Nephron progenitor cell (in vitro differentiated cells): ENCODE measurements around the gene PCMT1.
"Not testable (repeated sequence)": the region's sequence is repeated elsewhere in the genome, so short reads cannot be mapped to it uniquely, and the experiment has no call there.

Experiments used
- DNase-seq: peaks from one replicate; pipeline ENCODE4 v3.0.0; 2021
- H3K27ac Mint-ChIP-seq: 2 replicates; pipeline ENCODE4 v1.8.0; 2021; ENCODE audit warnings: mild to moderate bottlenecking, moderate library complexity, mixed read lengths
- H3K27me3 Mint-ChIP-seq: 2 replicates; pipeline ENCODE4 v1.8.0; 2021; ENCODE audit warnings: mild to moderate bottlenecking, low read depth, mixed read lengths; ENCODE audit not compliant: poor library complexity
- H3K36me3 Mint-ChIP-seq: 2 replicates; pipeline ENCODE4 v1.8.0; 2021; ENCODE audit warnings: low read depth, mixed read lengths
- H3K4me1 Mint-ChIP-seq: 2 replicates; pipeline ENCODE4 v1.8.0; 2021; ENCODE audit warnings: mixed read lengths
- H3K4me3 Mint-ChIP-seq: 2 replicates; pipeline ENCODE4 v1.8.0; 2021; ENCODE audit warnings: mild to moderate bottlenecking, moderate library complexity, mixed read lengths
- H3K9me3 Mint-ChIP-seq: 2 replicates; pipeline ENCODE4 v1.8.0; 2021; ENCODE audit warnings: mild to moderate bottlenecking, moderate library complexity, mixed read lengths
- CTCF ChIP-seq: fragments of 200-600 bp; sonication (generic); IDR thresholded peaks from 2 replicates; pipeline ENCODE4 v1.5.0; 2021; ENCODE audit warnings: antibody characterized with exemption

PCMT1 gene

GRCh38 chr6:149843051-149843633 is 93.6 kb downstream of the PCMT1 start:
- Mint-ChIP-seq H3K4me3 (no peak overlapping the region), H3K36me3 (no peaks in the 10 kb centered on the region), H3K4me1 (no peaks in the 10 kb centered on the region), H3K9me3 (no peaks in the 10 kb centered on the region), H3K27ac (no peak overlapping the region), H3K27me3 (peaks cover 5% of the 10 kb centered on the region)
- no peak for TF ChIP-seq CTCF
- no peak for DNase-seq

- not testable (repeated sequence) for H3K9me3 Mint-ChIP-seq, H3K4me1 Mint-ChIP-seq, H3K27ac Mint-ChIP-seq, H3K4me3 Mint-ChIP-seq, DNase-seq, H3K27me3 Mint-ChIP-seq, H3K36me3 Mint-ChIP-seq
These were observed 94.5 kb downstream of the PCMT1 start for GRCh38 chr6:149844036-149844435.

- DNase-seq, result no peak
- H3K4me3 Mint-ChIP-seq, result no peak overlapping the region
- H3K27me3 Mint-ChIP-seq, result peaks cover 7% of the 10 kb centered on the region
- no peak for TF ChIP-seq CTCF
- H3K4me1 Mint-ChIP-seq, result no peaks in the 10 kb centered on the region
- no peak overlapping the region for H3K27ac Mint-ChIP-seq
- H3K9me3 Mint-ChIP-seq, result no peaks in the 10 kb centered on the region
- H3K36me3 Mint-ChIP-seq, result no peaks in the 10 kb centered on the region
These were observed 94.9 kb downstream of the PCMT1 start for GRCh38 chr6:149844480-149844879.

GRCh38 chr6:149845549-149845948 is 96.0 kb downstream of the PCMT1 start:
- H3K27me3 Mint-ChIP-seq, result peaks cover 7% of the 10 kb centered on the region
- H3K36me3 Mint-ChIP-seq, result no peaks in the 10 kb centered on the region
- H3K4me1 Mint-ChIP-seq, result no peaks in the 10 kb centered on the region
- no peak overlapping the region for H3K4me3 Mint-ChIP-seq
- no peaks in the 10 kb centered on the region for H3K9me3 Mint-ChIP-seq
- TF ChIP-seq CTCF, result no peak
- DNase-seq, result no peak
- no peak overlapping the region for H3K27ac Mint-ChIP-seq

- no peaks in the 10 kb centered on the region for H3K36me3 Mint-ChIP-seq
- no peak overlapping the region for H3K4me3 Mint-ChIP-seq
- no peaks in the 10 kb centered on the region for H3K9me3 Mint-ChIP-seq
- peaks cover 7% of the 10 kb centered on the region for H3K27me3 Mint-ChIP-seq
- H3K4me1 Mint-ChIP-seq, result no peaks in the 10 kb centered on the region
- TF ChIP-seq CTCF, result no peak
- no peak for DNase-seq
- H3K27ac Mint-ChIP-seq, result no peak overlapping the region
These were observed 96.8 kb downstream of the PCMT1 start for GRCh38 chr6:149846321-149846720.

GRCh38 chr6:149847939-149848267 is 98.4 kb downstream of the PCMT1 start:
- no peaks in the 10 kb centered on the region for H3K4me1 Mint-ChIP-seq
- no peaks in the 10 kb centered on the region for H3K9me3 Mint-ChIP-seq
- TF ChIP-seq CTCF, result no peak
- peaks cover 7% of the 10 kb centered on the region for H3K27me3 Mint-ChIP-seq
- no peak overlapping the region for H3K27ac Mint-ChIP-seq
- no peak overlapping the region for H3K4me3 Mint-ChIP-seq
- no peaks in the 10 kb centered on the region for H3K36me3 Mint-ChIP-seq
- no peak for DNase-seq

GRCh38 chr6:149848343-149848742 is 98.8 kb downstream of the PCMT1 start:
- not testable (repeated sequence) for H3K4me1 Mint-ChIP-seq, H3K36me3 Mint-ChIP-seq, H3K4me3 Mint-ChIP-seq, H3K9me3 Mint-ChIP-seq, DNase-seq, H3K27me3 Mint-ChIP-seq, H3K27ac Mint-ChIP-seq
